Activated naive CD4-positive, alpha-beta T cell treated with anti-CD3 and anti-CD28 coated beads, Interleukin-2, amount 50 U/mL, for 72 hours (primary cell): ENCODE measurements around the gene MED12L. TPM values are rescaled to one million over a fixed set of nuclear protein-coding genes. Genes with fewer than 3 reads are reported as not detected.
"Not testable (repeated sequence)": the region's sequence is repeated elsewhere in the genome, so short reads cannot be mapped to it uniquely, and the experiment has no call there.

Source experiments
- ATAC-seq, 2 donors: fragments of 150-1000 bp; cut with Tn5 transposase; 2 replicates each; pipeline ENCODE4 v1.10.0; 2021; ENCODE audit warnings: mild to moderate bottlenecking in 2 of 2, moderate library complexity in 2 of 2
- DNase-seq, 2 donors: peaks; one replicate each; pipeline ENCODE4 v3.0.0; 2021 to 2022; ENCODE audit warnings: low spot score in 2 of 2
- H3K27ac Mint-ChIP-seq, 2 donors: one replicate each; pipeline ENCODE4 v1.8.0; 2022; ENCODE audit warnings: mild to moderate bottlenecking in 2 of 2, mixed read lengths in 2 of 2
- H3K36me3 Mint-ChIP-seq, 2 donors: one replicate each; pipeline ENCODE4 v1.8.0; 2022; ENCODE audit warnings: mixed read lengths in 2 of 2
- H3K9me3 Mint-ChIP-seq, 2 donors: one replicate each; pipeline ENCODE4 v1.8.0; 2022; ENCODE audit warnings: mixed read lengths in 2 of 2
- total RNA-seq, 2 donors: library from RNA; stranded (reverse); gene quantifications; one replicate each; pipeline ENCODE4 v1.2.3, GENCODE V29; 2022

MED12L gene
- total RNA-seq, 2 donors from 2014 or later = 1.5 to 6.9 TPM

- Mint-ChIP-seq H3K36me3 (peaks cover 0 to 36% of the 10 kb centered on the region in 2 donors), H3K27ac (peak overlapping the region; percentile 45 to 80), H3K9me3 (peaks cover 0 to 4% of the 10 kb centered on the region in 2 donors)
- DNase-seq = peak; percentile 71 to 83
- peak; percentile 72 to 74 for ATAC-seq
Observed at GRCh38 chr3:151227807-151228665, 142.6 kb downstream of the MED12L start.

GRCh38 chr3:151228666-151229040, 143.2 kb downstream of the MED12L start:
- ATAC-seq = no peak
- H3K9me3 Mint-ChIP-seq = peaks cover 0 to 4% of the 10 kb centered on the region in 2 donors
- H3K36me3 Mint-ChIP-seq = peaks cover 0 to 31% of the 10 kb centered on the region in 2 donors
- H3K27ac Mint-ChIP-seq = no peak overlapping the region
- no peak for DNase-seq

GRCh38 chr3:151230646-151231045, 145.2 kb downstream of the MED12L start:
- ATAC-seq = peak in 1 of 2 donors; percentile 32
- peak overlapping the region; percentile 78 to 92 for H3K27ac Mint-ChIP-seq
- peaks cover 0 to 4% of the 10 kb centered on the region in 2 donors for H3K9me3 Mint-ChIP-seq
- H3K36me3 Mint-ChIP-seq = peaks cover 0 to 23% of the 10 kb centered on the region in 2 donors
- no peak for DNase-seq

GRCh38 chr3:151232403-151232802, 146.9 kb downstream of the MED12L start:
- not testable (repeated sequence) for DNase-seq, H3K9me3 Mint-ChIP-seq, ATAC-seq, H3K27ac Mint-ChIP-seq
- H3K36me3 Mint-ChIP-seq = peaks cover 0 to 19% of the 10 kb centered on the region in 2 donors

- H3K27ac Mint-ChIP-seq = peak overlapping the region in 1 of 2 donors; percentile 82
- DNase-seq (no peak), ATAC-seq (no peak)
- peaks cover 0 to 4% of the 10 kb centered on the region in 2 donors for H3K9me3 Mint-ChIP-seq
- H3K36me3 Mint-ChIP-seq = peaks cover 0 to 19% of the 10 kb centered on the region in 2 donors
Observed at GRCh38 chr3:151232991-151233390, 147.5 kb downstream of the MED12L start.

GRCh38 chr3:151234825-151235224, 149.4 kb downstream of the MED12L start:
- Mint-ChIP-seq H3K36me3 (peaks cover 0 to 19% of the 10 kb centered on the region in 2 donors), H3K27ac (no peak overlapping the region), H3K9me3 (peaks cover 0 to 4% of the 10 kb centered on the region in 2 donors)
- ATAC-seq (no peak), DNase-seq (no peak)

- Mint-ChIP-seq H3K9me3 (peaks cover 0 to 4% of the 10 kb centered on the region in 2 donors), H3K27ac (no peak overlapping the region), H3K36me3 (peaks cover 0 to 7% of the 10 kb centered on the region in 2 donors)
- DNase-seq (no peak), ATAC-seq (no peak)
Observed at GRCh38 chr3:151236316-151236715, 150.9 kb downstream of the MED12L start.

- no peak for ATAC-seq
- Mint-ChIP-seq H3K27ac (no peak overlapping the region), H3K9me3 (peaks cover 0 to 4% of the 10 kb centered on the region in 2 donors), H3K36me3 (peaks cover 0 to 7% of the 10 kb centered on the region in 2 donors)
- no peak for DNase-seq
Observed at GRCh38 chr3:151236736-151237135, 151.3 kb downstream of the MED12L start.

- H3K9me3 Mint-ChIP-seq, H3K27ac Mint-ChIP-seq, H3K36me3 Mint-ChIP-seq, ATAC-seq, DNase-seq: not testable (repeated sequence)
Observed at GRCh38 chr3:151242006-151242405, 156.5 kb downstream of the MED12L start.

- H3K9me3 Mint-ChIP-seq = no peaks in the 10 kb centered on the region
- no peak overlapping the region for H3K27ac Mint-ChIP-seq
- ATAC-seq (no peak), DNase-seq (no peak)
- H3K36me3 Mint-ChIP-seq = peaks cover 0 to 5% of the 10 kb centered on the region in 2 donors
Observed at GRCh38 chr3:151248772-151249337, 163.4 kb downstream of the MED12L start.

- H3K36me3 Mint-ChIP-seq = no peaks in the 10 kb centered on the region
- no peak for DNase-seq
- no peak for ATAC-seq
- no peaks in the 10 kb centered on the region for H3K9me3 Mint-ChIP-seq
- H3K27ac Mint-ChIP-seq = no peak overlapping the region
Observed at GRCh38 chr3:151256749-151257148, 171.3 kb downstream of the MED12L start.

GRCh38 chr3:151259664-151260063, 174.2 kb downstream of the MED12L start:
- DNase-seq (no peak), ATAC-seq (no peak)
- H3K36me3 Mint-ChIP-seq = no peaks in the 10 kb centered on the region
- H3K9me3 Mint-ChIP-seq = no peaks in the 10 kb centered on the region
- H3K27ac Mint-ChIP-seq = no peak overlapping the region

GRCh38 chr3:151262871-151263525, 177.5 kb downstream of the MED12L start:
- Mint-ChIP-seq H3K9me3 (no peaks in the 10 kb centered on the region), H3K27ac (no peak overlapping the region), H3K36me3 (no peaks in the 10 kb centered on the region)
- no peak for ATAC-seq
- DNase-seq = no peak

GRCh38 chr3:151264605-151265004, 179.1 kb downstream of the MED12L start:
- H3K9me3 Mint-ChIP-seq = peaks cover 0 to under 1% of the 10 kb centered on the region in 2 donors
- ATAC-seq (no peak), DNase-seq (no peak)
- no peak overlapping the region for H3K27ac Mint-ChIP-seq
- H3K36me3 Mint-ChIP-seq = peaks cover 0 to 7% of the 10 kb centered on the region in 2 donors

- Mint-ChIP-seq H3K36me3 (peaks cover 0 to 7% of the 10 kb centered on the region in 2 donors), H3K27ac (no peak overlapping the region), H3K9me3 (peaks cover 0 to 5% of the 10 kb centered on the region in 2 donors)
- DNase-seq (no peak), ATAC-seq (no peak)
Observed at GRCh38 chr3:151265166-151265565, 179.7 kb downstream of the MED12L start.

GRCh38 chr3:151265866-151266265, 180.4 kb downstream of the MED12L start:
- Mint-ChIP-seq H3K36me3 (peaks cover 0 to 7% of the 10 kb centered on the region in 2 donors), H3K27ac (no peak overlapping the region), H3K9me3 (peaks cover 0 to 5% of the 10 kb centered on the region in 2 donors)
- ATAC-seq = no peak
- no peak for DNase-seq

GRCh38 chr3:151267066-151267465, 181.6 kb downstream of the MED12L start:
- H3K36me3 Mint-ChIP-seq = peaks cover 0 to 7% of the 10 kb centered on the region in 2 donors

More at GRCh38 chr3:151267066-151267465, 181.6 kb downstream of the MED12L start:
- H3K9me3 Mint-ChIP-seq = peaks cover 0 to 5% of the 10 kb centered on the region in 2 donors
- ATAC-seq = no peak
- no peak overlapping the region for H3K27ac Mint-ChIP-seq
- DNase-seq = no peak
